DLD1 (cell line): ENCODE measurements around the gene ZFR2.

Source experiments
- in situ Hi-C: cut with HindIII; loops from 2 replicates; pipeline ENCODE4 v1.10.0; 2017; ENCODE audit warnings: low sequenced_read_pairs

ZFR2 gene

GRCh38 chr19:3838661-3839060, 30.2 kb downstream of the ZFR2 start:
- in situ Hi-C loops: no loop called here

DNA sequence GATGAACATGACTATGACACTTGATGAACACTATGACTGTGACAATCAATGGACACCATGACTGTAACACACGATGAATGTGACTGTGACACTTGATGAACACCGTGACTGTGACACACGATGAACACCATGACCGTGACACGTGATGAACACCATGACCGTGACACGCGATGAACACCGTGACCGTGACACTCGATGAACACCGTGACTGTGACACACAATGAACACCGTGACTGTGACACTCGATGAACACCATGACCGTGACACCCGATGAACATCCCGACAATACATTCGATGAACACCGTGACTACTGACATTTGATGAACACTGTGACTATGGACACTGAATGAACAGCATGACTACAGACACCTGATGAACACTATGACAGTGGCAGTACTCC, 30.9 kb downstream of the ZFR2 start:
- in situ Hi-C loops: no loop called here

DNA sequence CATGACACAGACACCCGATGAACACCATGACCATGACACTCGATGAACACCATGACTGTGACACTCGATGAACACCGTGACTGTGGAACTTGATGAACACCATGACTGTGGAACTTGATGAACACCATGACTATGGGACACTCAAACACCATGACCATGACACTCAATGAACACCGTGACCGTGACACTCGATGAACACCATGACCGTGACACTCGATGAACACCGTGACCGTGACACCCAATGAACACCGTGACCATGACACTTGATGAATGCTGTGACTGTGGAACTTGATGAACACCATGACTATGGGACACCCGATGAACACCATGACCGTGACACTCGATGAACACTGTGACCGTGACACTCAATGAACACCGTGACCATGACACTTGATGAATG, 31.5 kb downstream of the ZFR2 start:
- in situ Hi-C loops: no loop called here

DNA sequence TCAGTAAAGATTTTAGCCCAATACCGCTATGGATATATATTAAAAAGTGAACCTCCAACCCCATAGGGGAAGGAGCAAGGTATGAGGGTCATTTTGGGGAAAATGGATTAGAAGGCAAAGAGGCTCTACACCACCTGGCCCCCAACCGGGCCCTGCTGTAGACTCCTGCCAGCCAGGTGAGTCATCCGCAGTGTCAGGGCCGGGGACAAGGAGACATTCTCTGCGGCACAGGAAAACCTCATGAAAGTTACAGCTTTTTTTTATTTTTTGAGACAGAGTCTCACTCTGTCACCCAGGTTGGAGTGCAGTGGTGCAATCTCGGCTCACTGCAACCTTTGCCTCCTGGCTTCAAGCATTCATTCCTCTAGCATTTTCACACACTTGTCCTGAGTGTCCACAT, 32.0 kb downstream of the ZFR2 start:
- in situ Hi-C loops: no loop called here

GRCh38 chr19:3835055-3835435, 33.8 kb downstream of the ZFR2 start:
- in situ Hi-C loops: no loop called here

DNA sequence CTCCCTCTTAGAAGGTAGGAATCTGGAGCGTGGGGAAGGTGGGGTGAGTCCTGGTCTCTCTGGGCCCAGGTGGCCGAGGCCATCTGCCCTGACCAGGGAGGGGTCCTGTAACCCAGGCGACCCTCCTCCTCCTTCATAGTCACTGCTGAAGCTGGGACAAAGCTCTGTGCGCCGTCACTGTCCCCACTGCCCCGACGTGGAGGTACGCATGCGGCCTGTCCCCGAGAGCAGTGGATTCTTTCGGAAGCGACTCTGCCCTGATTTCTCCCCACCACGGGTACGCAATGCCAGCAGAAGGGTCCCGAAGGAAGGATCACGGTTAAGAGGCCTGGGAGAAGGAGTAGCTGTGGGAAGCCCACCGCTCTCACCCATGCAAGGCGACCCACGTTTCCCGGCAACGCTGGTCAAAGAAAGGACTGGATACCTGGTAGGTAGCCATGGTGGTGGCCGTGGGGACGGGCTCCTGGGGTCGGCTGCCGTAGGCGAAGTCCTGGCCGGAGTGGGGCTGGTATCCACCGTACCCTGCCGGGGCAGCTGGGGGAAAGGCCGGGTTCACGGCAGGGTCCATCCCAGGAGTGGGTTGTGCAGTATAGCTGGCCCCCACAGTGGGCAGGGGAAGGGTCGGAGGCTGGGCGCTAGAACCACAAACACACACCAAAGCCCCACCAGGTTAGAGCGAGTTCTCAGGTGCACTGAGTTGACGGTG, 34.3 kb downstream of the ZFR2 start:
- in situ Hi-C loops: no loop called here

GRCh38 chr19:3833578-3834348, 35.1 kb downstream of the ZFR2 start:
- in situ Hi-C loops: no loop called here

GRCh38 chr19:3832001-3832400, 36.8 kb downstream of the ZFR2 start:
- in situ Hi-C loops: no loop called here

DNA sequence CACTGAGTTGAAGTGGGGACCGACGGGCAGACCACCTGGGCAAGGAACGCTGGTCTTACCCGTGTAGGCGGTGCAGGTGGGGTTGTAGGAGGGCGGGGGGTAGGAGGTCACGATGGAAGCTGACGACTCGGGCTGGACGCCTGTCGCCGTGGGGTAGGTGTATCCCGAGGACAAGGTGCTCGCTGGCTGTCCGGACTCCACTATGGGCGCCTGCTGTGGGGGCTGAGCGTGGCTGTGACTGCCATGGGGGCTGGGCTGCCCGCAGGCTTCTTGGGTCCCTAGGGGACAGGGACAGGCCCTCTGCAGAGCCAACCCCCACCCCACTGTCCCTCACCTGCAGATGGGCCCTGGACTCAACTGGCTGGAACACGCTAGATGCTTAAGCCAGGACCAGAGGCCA, 37.2 kb downstream of the ZFR2 start:
- in situ Hi-C loops: no loop called here

DNA sequence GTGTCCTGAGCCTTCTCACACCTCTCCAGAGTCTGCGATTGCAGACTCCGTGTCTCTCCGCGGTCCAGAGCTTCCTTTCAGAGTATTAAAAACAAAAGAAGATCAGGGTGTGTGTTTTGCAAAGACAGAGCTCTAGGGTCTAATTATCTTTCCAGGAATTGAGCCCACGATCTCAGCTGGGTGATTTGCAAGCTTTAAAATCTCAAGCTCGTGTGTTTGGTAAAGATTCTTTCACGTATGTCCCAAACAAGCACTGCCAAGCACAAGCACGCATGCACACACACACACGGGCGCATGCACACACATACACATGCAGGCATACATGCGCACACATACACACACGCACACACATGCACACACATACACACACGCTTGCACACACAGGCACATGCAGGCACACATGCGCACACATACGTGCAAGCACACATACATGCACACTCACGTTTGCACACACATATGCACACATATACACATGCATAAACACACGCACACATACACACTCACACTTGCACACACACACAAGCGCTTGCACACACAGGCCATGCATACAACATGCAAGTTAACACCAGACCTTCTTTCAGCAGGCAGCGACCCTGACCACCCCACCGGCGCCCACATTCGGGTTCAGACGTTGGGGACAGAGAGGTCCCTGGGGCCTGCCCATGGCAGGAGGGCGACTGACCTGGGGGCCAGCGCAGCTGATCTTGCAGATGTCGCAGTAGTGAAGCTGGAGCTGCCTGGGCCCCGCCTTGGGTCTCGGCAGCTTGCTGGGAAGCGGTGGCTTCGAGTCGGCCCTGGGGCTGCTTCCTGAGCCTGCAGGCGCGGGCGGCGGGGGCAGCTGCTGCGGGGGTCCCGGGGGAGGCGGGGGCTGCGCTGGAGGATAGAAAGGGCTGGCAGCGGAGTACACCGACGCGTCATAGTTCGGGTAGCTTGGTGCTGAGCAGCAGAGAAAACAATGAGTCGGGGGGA, 37.9 kb downstream of the ZFR2 start:
- in situ Hi-C loops: no loop called here

- in situ Hi-C loops: no loop called here
Observed at GRCh38 chr19:3827306-3827705, 41.5 kb downstream of the ZFR2 start.

DNA sequence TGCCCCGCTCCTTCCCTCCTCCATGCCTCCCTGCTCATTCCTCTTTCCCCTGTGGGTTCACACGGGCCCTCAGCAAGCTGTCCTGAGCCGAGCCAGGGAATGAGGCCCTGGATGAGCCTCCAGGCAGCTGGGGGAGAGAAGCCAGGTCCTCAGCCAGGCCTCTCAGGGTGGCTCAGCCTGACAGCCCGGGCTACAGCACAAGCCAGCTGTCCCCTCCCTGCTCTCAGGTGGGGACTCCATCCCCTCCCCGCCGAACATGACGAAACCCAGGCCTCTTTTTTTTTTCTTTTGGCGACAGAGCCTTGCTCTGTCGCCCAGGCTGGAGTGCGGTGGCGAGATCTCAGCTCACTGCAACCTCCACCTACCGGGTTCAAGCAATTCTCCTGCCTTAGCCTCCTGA, 42.7 kb downstream of the ZFR2 start:
- in situ Hi-C loops: no loop called here

DNA sequence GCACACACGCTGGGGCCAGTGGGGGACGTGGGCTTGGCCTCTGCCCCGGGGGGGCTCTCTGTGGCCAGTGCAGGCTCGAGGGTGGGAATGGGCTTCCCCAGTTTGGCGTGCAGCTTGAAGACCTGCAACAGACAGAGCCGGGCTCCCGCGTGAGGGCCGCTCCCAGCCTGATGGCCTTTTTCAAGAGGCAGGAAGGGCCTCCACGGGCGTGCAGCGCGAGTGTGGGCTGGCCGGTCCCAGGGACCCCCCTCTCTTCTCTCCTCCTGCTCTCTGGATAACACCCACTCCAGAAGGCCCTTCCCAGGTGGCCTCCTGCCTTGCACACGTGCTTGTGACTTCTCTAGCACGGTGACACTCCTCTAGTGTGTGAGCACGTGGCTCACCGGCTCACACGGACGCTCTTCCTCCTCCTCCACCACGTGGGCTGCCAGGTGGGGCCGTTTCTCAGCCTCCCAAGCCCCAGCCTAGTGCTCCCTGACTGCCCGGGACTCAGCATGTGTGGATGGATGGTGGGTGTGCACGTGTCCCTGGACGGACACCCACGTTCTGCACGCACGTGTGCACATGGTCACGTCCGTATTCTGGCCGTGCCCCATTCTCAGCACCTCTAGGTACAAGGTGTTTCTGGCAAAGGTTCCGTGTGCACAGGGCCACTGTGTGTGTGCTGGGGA, 43.4 kb downstream of the ZFR2 start:
- in situ Hi-C loops: no loop called here

- in situ Hi-C loops: no loop called here
Observed at GRCh38 chr19:3823350-3823713, 45.5 kb downstream of the ZFR2 start.

DNA sequence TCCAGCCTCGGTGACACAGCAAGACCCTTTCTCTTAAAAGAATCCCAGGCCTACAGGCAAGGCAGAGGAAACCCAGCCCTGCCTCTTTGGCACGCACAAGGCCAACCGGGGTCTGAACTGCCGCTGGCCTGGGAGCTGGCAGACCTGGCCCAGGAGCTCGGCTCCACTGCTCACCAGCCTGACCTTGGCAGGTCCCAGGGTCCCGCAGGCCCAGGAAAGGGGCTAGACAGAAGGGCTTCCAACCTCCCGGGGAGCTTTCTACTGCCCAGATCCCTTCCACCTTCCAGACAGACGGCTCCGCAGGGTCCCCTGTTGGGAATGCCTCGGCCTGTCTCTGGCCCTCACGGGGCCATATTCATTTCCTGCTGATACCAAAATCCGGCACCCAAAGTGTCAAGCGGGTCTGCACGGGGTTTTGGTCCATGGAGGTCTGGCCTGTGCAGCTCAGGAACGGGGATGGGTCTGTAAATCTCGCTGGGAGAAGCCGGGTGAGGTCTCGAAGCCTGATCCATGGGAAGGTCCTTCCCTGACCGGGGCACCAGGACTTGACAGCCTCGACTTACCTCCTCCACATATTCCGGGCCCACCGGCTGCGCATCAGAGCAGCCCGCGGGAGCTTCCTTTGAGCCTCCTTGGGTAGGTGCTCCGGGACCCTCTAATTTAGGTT, 46.0 kb downstream of the ZFR2 start:
- in situ Hi-C loops: no loop called here

- in situ Hi-C loops: no loop called here
Observed at GRCh38 chr19:3821857-3822364, 46.9 kb downstream of the ZFR2 start.

DNA sequence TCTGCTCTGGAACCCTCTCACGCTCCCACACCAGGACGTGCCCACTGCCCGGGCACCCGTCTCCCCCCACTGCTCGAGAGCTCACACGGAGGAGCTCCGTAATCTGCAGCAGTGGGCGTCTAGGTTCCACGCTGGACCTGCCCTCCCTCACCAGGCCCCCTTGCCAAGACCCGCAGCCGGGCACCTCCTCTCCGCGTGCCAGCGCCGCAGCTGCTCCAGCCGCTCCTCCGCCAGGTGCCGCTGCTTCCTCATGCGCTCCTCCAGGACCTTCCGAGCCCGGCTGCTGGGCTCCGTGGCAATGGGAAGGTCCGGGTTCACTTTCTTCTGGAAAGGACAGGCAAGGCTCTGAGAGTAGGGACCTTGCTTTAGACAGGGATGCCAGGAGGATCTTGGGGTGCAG, 47.7 kb downstream of the ZFR2 start:
- in situ Hi-C loops: no loop called here

- in situ Hi-C loops: no loop called here
Observed at GRCh38 chr19:3819989-3820388, 48.8 kb downstream of the ZFR2 start.

GRCh38 chr19:3818918-3819317, 49.9 kb downstream of the ZFR2 start:
- in situ Hi-C loops: no loop called here

GRCh38 chr19:3818466-3818865, 50.4 kb downstream of the ZFR2 start:
- in situ Hi-C loops: no loop called here
